Osteocyte (in vitro differentiated cells): ENCODE measurements around the gene C1QTNF8. TPM values are rescaled to one million over a fixed set of nuclear protein-coding genes. Genes with fewer than 3 reads are reported as not detected.

Experiments used
- DNase-seq: peaks from one replicate; pipeline ENCODE4 v3.0.0; 2021; ENCODE audit warnings: mixed read lengths; ENCODE audit not compliant: unreplicated experiment; ENCODE audit errors: extremely low spot score
- H3K27ac Mint-ChIP-seq: one replicate; pipeline ENCODE4 v1.8.0; 2021; ENCODE audit warnings: mild to moderate bottlenecking, mixed read lengths; ENCODE audit not compliant: unreplicated experiment
- H3K27me3 Mint-ChIP-seq: one replicate; pipeline ENCODE4 v1.8.0; 2021; ENCODE audit warnings: mixed read lengths; ENCODE audit not compliant: unreplicated experiment
- H3K36me3 Mint-ChIP-seq: one replicate; pipeline ENCODE4 v1.8.0; 2021; ENCODE audit warnings: mixed read lengths; ENCODE audit not compliant: unreplicated experiment
- H3K4me1 Mint-ChIP-seq: one replicate; pipeline ENCODE4 v1.8.0; 2021; ENCODE audit warnings: mixed read lengths; ENCODE audit not compliant: unreplicated experiment
- H3K4me3 Mint-ChIP-seq: one replicate; pipeline ENCODE4 v1.8.0; 2021; ENCODE audit warnings: mild to moderate bottlenecking, moderate library complexity, mixed read lengths; ENCODE audit not compliant: unreplicated experiment
- H3K9me3 Mint-ChIP-seq: one replicate; pipeline ENCODE4 v1.8.0; 2021; ENCODE audit warnings: mixed read lengths; ENCODE audit not compliant: unreplicated experiment
- total RNA-seq: library from RNA; stranded (reverse); gene quantifications from 2 replicates; pipeline ENCODE4 v1.2.1, GENCODE V29; 2021
- TF ChIP-seq, protein P1 (sequence below): fragments of 200-600 bp; sonication (generic); IDR thresholded peaks from 2 replicates; pipeline ENCODE4 v1.5.0; 2021; ENCODE audit warnings: antibody characterized with exemption, mild to moderate bottlenecking, moderate library complexity

Gene C1QTNF8
- total RNA-seq, 1 donor from 2014 or later = not detected

DNA sequence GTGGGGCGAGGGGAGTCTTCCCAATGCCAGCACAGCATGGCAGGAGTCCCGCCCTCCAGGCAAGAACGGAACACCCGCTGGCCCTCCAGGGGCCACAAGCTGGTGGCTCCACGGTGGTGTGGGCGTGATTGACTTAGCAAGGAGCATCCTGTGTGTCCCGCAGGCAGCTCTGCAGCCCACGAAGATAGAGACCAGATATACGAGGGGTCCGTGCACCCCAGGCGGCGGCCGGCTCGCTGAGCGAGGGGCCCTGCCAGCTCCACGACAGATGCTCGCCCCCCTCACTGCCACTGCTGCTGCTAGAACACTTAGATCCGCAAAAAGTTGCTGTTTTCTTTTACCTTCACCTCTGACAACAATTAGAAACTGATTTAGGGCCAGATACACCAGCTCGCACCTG, 46.9 kb upstream of the C1QTNF8 start:
- TF ChIP-seq, protein P1, sequence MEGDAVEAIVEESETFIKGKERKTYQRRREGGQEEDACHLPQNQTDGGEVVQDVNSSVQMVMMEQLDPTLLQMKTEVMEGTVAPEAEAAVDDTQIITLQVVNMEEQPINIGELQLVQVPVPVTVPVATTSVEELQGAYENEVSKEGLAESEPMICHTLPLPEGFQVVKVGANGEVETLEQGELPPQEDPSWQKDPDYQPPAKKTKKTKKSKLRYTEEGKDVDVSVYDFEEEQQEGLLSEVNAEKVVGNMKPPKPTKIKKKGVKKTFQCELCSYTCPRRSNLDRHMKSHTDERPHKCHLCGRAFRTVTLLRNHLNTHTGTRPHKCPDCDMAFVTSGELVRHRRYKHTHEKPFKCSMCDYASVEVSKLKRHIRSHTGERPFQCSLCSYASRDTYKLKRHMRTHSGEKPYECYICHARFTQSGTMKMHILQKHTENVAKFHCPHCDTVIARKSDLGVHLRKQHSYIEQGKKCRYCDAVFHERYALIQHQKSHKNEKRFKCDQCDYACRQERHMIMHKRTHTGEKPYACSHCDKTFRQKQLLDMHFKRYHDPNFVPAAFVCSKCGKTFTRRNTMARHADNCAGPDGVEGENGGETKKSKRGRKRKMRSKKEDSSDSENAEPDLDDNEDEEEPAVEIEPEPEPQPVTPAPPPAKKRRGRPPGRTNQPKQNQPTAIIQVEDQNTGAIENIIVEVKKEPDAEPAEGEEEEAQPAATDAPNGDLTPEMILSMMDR = no peak
- Mint-ChIP-seq H3K4me3 (no peak overlapping the region), H3K36me3 (no peaks in the 10 kb centered on the region), H3K27ac (no peak overlapping the region), H3K9me3 (no peaks in the 10 kb centered on the region), H3K27me3 (peaks cover 6% of the 10 kb centered on the region), H3K4me1 (peaks cover 1% of the 10 kb centered on the region)
- no peak for DNase-seq

DNA sequence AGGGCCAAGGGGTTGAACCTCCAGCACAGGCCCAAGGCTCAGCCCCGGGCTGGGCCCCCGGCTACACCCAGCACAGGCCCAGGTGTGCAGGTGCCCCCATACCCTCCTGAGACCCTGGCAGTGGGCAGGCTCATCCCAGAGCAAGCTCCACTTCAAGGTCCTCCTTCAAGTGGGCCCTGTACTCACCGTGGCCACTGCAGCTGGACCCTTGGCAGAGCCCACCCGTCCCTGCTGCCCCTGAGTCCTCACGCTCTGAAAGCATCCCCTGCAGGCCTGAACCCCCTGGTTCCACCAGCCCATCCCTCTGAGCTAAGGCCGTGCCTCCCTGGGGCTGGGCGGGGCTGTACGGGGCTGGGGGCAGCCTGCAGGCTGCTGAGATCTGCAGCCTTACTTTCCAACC, 45.7 kb upstream of the C1QTNF8 start:
- Mint-ChIP-seq H3K9me3 (no peaks in the 10 kb centered on the region), H3K36me3 (no peaks in the 10 kb centered on the region), H3K4me3 (no peak overlapping the region), H3K27me3 (peaks cover 6% of the 10 kb centered on the region), H3K4me1 (peaks cover 1% of the 10 kb centered on the region), H3K27ac (no peak overlapping the region)
- TF ChIP-seq, protein P1 = no peak
- no peak for DNase-seq

DNA sequence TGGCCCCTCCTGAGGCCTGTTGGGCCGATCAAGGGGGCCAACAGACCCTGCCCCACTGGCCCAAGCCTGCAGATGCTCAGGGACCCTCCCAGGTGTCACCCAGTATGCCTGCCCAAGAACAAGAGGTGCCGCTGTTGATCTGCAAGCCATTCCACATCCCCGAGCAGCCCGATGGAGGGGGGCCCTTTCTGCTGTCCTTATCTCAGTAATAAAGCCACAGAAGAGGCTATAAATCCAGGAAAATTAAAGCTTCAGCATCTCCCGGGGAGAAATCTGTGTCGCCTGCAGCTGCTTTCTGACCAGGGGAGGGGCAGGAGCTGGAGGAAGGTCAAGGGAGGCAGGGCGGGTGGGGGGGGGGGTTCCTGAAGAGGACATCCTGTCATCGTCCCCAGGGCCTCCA, 45.1 kb upstream of the C1QTNF8 start:
- no peak for DNase-seq
- H3K36me3 Mint-ChIP-seq = no peaks in the 10 kb centered on the region
- H3K27ac Mint-ChIP-seq = no peak overlapping the region
- peaks cover 1% of the 10 kb centered on the region for H3K4me1 Mint-ChIP-seq
- H3K27me3 Mint-ChIP-seq = peaks cover 6% of the 10 kb centered on the region
- TF ChIP-seq, protein P1 = no peak
- no peaks in the 10 kb centered on the region for H3K9me3 Mint-ChIP-seq
- no peak overlapping the region for H3K4me3 Mint-ChIP-seq

DNA sequence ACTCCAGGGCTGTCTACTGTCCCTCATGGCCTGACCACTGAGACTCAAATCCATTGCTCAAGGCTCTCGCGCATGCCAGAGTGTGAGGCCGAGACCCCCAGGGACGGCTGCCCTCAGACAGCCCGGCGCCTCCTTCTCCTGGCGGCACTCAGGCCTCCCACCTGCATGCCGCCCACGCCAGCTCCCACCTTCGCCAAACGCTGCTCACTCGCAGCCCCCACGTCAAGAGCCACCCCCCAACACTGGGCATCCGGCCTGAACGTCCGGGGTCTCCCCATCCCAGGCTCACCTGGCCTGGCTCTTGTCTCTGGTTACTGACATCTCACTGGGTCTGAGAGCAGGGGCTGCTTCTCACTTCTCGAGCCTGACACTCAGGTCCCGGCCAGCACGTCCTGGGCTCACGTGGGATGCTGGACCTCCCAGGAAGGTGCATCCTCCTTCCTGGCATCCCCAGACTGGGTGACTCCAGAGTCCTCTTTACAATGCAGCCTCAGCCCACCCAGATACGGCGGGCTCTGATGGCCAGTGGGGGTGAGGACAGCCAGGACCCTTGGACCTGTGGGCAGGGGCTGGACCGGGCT, 44.6 kb upstream of the C1QTNF8 start:
- Mint-ChIP-seq H3K27ac (no peak overlapping the region), H3K4me3 (no peak overlapping the region), H3K36me3 (no peaks in the 10 kb centered on the region), H3K4me1 (peaks cover 1% of the 10 kb centered on the region), H3K9me3 (no peaks in the 10 kb centered on the region), H3K27me3 (peaks cover 6% of the 10 kb centered on the region)
- TF ChIP-seq, protein P1 = no peak
- no peak for DNase-seq

DNA sequence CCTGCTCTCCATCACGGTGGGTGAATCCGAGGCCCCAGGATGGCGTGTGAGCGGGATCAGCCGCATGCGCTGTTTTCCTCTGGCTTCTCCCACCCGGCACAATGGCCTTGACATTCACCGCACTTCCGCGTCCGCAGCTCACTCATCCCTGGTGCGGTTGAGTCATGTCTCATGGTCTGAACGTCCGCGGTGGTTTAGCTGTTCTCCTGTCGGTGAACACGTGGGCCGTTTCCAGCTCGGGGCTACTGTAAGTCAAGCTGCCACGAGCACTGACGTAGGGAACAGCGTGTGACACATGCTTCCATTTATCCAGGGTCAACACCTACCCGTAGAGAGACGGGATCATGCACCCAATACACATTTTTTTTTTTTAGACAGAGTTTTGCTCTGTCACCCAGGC, 41.6 kb upstream of the C1QTNF8 start:
- no peaks in the 10 kb centered on the region for H3K9me3 Mint-ChIP-seq
- TF ChIP-seq, protein P1 = no peak
- H3K27me3 Mint-ChIP-seq = peaks cover 3% of the 10 kb centered on the region
- H3K27ac Mint-ChIP-seq = no peak overlapping the region
- H3K36me3 Mint-ChIP-seq = no peaks in the 10 kb centered on the region
- H3K4me3 Mint-ChIP-seq = no peak overlapping the region
- H3K4me1 Mint-ChIP-seq = no peaks in the 10 kb centered on the region
- DNase-seq = no peak
